D341Med (cell line): ENCODE results near the gene SPECC1L.
A peak's percentile ranks its signal among the peaks of the same experiment; 100 is the strongest.
"Not testable (repeated sequence)": the region's sequence is repeated elsewhere in the genome, so short reads cannot be mapped to it uniquely, and the experiment has no call there.

Experiments
- DNase-seq: peaks from one replicate; pipeline ENCODE4 v3.0.0; 2012; ENCODE audit warnings: low spot score

Gene SPECC1L

DNA sequence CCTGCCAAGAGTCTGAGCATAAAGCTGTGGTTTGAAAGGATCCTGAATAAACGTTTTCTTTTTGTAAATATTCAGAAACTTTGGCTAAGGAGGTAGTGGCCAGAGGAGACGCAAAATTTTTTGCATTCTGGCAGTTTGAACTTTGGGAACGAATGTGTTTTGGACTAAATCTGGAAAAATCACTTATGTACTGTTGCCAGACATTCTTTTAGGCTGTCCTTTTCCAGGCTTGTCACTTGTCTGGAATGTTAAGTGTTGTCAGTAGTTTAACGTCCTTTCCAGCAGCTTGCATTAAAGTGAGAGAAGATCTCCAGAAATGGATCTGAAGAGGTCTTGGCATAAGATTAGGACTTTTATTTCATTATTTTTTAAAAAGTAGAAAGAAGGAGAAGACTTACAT is 18.5 kb downstream of the SPECC1L start:
- DNase-seq, result no peak

DNA sequence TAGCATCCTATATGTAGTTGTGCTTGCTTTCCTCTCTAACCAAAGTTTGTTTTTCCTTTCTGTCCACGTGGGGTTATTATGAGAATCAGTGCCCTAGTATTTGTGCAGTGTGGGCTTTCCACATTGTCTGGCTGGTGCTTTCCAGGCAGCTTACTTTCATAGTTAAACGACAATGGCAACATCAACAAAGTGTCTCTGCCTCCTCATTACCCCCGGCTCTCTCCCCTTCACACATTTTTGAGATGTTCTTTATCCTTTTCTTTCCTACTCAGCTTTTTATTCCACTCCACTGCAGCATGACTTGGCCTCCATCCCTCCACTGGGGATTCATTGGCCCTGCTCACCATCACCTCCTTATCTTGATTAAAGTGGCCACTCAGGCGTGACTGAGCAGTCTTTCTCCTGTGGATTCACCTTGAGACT is 19.1 kb downstream of the SPECC1L start:
- DNase-seq, result peak; percentile 52

DNA sequence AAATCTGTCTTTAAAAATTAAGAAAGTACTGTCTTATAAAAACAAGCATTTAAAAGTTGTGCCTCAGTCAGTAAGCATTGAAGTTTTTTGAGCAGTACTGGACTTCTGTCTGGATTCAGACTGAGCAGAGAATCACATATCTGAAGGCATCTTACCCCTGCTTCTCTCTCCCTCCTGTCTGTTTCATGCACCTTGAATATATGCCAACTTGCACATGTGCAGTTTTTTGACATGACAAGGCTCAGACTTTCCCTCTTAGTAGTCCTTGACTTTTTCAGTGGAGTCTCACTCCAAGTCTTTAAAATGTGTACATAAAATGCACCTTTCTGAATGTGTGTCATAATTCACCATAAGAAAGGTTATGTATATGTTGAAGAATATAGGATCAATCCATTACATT is 19.8 kb downstream of the SPECC1L start:
- no peak for DNase-seq

DNA sequence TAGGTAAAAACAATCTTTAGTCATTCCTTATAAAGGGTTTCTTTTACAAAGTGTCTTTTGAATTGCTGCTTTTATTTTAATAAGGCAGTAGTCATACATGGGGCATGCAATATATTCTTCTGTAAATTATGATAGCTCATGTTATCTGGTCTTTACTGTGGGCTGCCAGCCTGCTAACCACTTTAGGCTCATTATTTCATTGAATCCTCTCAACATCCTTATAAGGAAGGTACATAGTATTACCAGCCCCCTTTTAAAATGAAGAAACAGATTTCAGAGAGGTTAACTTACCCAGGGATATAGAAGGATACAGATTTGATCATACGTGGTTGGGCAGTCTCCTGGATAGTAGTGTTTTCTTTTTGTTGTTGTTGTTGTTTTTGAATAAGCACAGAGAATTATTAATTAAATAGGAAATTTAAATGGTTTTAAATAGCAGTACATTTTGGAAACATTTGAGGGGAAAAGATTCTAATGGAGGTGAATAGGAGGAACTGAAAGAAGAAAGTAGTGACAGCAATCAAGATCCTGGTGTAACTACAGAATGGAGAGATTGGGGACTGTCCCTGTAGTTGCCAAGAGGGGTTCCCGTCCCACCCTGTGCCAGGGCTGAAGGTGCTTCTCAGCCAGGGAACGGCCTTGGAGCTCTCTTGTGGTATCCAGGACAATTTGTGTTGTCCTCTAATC is 21.0 kb downstream of the SPECC1L start:
- DNase-seq, result no peak

DNA sequence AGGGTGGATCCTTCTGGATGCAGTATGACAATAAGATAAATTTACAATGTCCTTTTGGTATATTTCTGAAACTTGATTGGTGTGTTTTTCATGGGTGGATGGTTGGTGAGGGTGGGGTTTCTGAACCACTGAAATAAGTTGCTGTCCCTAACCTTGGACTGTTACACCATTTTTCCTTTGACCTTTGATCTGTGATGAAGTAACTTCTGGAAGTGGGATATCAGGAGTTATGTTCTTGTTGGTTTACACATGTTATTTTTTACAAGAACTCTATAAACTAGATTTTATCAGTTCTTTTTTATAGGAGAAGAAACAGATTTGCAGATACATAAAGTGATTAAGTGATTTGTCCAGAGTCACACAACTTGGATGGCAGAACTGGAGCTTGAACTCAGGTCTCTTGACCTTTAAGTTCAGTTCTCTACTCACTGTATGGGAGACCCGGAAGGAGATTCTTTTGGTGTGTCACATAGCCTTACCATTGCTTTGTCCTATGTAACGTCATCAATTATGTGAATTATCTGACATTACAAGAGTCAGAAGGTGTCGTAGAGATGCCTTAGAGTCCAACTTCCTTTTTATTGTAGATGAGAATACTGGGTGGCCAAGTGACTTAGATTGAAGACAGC is 21.7 kb downstream of the SPECC1L start:
- not testable (repeated sequence) for DNase-seq

DNA sequence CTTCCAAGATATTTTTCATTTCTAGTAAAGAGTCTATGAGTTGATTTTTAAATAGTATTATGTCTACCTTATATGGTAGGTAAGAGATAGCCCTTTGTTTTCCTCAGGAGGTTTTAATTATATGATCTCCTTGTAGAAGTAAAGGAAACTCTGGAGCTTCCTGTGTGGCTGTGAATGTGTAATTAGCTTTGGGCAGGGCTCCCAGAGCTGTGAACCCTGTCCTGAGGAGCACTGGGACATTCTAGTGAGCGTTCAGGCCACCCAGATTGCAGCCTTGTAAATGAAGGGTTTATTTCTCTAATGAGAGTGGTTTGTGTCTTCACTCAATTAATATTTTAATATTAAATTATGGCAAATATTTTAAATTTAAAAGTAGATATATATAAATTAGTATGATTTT is 24.3 kb downstream of the SPECC1L start:
- DNase-seq, result not testable (repeated sequence)

DNA sequence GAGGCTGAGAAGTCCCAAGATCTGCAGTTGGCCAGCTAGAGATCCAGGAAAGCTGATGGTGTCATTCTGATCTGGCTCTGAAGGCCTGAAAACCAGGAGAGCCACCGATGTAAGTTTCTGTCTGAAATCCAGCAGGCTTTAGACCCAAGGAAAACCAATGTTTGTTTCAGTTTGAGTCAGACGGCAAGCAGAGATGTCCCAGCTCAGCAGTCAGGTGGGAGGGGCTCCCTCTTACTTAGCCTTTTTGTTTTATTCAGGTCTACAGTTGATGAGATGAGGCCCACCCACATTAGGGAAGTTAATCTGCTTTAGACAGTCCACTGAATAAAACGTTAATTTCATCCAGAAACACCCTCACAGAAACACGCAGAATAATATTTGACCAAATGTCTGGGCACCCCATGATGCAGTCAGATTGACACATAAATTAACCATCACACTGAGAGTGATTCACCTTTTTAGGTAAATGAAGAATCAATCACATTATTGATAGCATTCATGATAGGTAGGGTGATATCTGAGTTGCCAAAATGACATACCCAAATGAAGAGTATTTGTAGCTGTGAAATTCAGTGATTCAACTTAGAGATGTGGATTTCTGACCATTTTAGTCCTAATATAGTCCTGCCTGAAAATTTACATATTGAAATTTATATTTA is 28.0 kb downstream of the SPECC1L start:
- not testable (repeated sequence) for DNase-seq

DNA sequence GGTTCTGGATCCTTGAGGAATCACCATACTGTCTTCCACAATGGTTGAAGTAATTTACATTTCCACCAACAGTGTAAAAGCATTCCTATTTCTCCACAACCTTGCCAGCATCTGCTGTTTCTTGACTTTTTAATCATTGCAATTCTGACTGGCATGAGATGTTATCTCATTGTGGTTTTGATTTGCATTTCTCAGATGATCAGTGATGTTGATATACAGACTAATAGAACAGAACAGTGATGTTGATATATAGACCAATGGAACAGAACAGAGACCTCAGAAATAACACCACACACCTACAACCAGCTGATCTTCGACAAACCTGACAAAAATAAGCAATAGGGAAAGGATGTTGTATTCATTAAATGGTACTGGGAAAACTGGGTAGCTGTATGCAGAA is 29.9 kb downstream of the SPECC1L start:
- not testable (repeated sequence) for DNase-seq

DNA sequence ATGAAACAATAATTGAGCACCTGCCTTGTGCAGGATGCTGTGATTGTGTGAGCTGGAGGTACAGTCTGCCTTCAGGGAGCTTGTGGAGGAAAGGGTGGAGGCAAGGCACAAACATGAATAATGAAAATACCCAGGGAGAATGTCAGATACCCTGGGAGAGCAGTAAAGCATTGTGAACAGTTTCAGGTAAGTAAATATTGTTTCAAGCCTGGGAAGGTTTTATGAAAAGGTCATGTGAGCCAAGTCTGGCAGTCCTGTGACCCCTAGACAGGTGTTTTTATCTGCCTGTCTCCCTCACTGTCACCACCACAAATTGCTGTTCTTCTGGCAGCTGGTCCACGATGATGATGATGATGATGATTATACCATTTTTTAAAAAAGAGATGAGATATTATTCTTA is 32.0 kb downstream of the SPECC1L start:
- DNase-seq, result no peak

DNA sequence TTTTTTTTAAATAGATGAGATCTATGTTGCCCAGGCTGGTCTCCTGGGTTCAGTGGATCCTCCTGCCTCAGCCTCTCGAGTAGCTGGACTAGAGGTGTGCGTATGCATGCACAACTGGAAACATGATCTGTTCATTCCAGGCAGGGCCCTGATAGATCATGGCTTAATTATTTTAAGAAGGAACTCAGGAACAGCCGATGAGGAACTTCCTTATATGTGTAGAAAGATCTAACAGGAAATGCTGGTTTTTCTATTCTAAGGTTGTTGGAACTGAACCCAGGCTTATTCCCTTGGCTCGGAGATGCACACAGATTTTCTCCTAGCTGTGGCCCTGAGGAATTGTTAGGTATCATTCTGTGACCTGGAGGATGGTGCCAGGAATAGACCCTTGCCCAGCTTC is 32.4 kb downstream of the SPECC1L start:
- no peak for DNase-seq

DNA sequence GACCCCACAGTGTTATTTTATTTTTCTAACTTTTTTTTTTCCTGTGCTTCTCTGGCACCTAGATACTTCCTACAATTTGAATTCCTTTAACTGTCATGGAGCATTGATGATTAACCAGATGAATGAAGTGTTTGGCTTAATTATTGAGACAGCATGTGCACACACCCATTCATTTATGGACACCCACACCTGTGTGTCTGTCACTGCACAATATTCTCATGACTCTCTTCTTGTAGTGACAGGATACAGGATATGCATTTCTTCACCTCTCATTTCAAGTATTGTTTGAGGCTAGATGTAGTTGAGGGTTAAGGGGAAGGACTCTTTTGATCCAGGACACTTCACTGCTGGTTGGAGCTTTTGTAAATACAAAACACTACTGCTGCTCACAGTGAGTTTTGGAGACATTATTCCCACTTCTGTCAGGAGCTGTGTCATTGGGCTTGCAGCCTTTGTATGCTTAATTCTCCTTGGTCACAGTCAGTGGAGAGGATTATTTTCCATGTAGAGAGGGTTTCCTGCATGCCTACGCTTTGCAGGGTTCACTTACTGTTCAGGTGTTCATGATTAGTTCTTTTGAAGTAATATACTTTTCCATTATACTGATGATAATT is 33.5 kb downstream of the SPECC1L start:
- no peak for DNase-seq

DNA sequence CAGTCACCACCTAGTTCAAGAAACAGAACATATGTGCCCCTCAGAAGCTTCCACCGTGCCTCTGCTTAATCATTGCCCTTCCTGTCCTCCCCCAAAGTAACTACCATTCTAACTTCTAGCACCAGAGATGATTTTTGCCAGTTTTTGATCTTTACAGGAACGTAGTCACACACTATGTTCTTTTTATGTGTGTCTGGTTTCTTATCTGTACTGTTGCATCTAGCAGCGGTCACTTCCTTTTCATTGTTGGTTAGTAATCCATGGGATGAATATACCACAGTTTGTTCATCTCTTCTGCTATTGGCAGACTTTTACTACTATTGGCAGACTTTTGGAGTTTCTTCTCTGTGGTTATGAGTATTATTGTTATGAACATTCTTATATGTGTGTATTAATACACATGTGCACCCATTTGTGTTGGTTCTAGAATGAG is 34.6 kb downstream of the SPECC1L start:
- no peak for DNase-seq

DNA sequence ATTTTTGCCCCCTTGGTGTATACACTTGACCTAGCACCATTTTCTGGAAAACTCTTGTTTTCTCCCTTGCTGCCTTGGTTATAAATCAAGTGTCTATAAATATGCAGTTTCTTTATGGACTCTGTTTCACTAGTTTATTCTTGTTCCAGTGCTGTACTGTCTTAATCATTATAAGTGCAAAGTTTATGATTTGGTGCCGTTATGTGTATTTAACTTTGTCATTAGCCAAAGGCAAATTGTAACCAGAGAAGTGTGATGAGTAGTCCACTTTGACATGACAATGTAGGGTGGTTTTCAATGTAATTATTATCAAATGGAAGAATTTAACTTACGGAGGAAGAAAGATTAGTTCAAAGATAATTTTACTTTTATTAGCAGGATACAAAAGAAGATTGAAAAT is 40.3 kb downstream of the SPECC1L start:
- no peak for DNase-seq

DNA sequence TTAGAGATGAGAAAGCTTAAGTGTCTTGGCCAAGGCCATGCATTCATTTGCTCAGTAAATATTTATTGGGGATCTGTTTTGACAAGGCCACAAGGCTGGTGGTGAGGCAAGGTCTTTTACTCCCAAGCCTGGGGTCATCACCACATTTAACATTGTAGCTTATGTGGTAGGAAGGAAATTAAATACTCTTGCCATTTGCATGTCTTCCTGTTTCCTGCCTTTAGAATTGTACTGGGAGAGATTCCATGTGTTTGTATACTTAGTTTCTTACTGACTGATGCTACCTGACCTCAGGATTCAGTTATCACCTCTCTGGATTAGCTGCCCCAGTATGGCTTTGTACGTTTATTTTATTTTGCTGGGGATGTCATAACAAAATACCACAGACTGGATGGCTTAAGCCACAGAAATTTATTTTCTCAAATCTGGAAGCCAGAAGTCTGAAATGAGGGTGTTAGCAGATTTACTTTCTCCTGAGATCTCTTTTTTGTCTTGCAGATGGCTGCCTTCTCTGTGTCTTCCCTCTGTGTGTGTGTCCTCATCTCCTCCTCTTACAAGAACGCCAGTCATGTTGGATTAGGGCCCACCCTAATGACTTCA is 44.8 kb downstream of the SPECC1L start:
- no peak for DNase-seq

DNA sequence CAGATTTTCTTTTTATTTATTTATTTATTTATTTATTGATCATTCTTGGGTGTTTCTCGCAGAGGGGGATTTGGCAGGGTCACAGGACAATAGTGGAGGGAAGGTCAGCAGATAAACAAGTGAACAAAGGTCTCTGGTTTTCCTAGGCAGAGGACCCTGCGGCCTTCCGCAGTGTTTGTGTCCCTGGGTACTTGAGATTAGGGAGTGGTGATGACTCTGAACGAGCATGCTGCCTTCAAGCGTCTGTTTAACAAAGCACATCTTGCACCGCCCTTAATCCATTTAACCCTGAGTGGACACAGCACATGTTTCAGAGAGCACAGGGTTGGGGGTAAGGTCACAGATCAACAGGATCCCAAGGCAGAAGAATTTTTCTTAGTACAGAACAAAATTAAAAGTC is 45.6 kb downstream of the SPECC1L start:
- not testable (repeated sequence) for DNase-seq

DNA sequence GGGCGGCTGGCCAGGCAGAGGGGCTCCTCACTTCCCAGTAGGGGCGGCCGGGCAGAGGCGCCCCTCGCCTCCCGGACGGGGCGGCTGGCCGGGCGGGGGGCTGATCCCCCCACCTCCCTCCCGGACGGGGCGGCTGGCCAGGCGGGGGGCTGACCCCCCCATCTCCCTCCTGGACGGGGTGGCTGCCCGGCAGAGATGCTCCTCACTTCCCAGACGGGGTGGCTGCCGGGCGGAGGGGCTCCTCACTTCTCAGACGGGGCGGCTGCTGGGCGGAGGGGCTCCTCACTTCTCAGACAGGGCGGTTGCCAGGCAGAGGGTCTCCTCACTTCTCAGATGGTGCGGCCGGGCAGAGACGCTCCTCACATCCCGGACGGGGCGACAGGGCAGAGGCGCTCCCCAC is 46.9 kb downstream of the SPECC1L start:
- not testable (repeated sequence) for DNase-seq

DNA sequence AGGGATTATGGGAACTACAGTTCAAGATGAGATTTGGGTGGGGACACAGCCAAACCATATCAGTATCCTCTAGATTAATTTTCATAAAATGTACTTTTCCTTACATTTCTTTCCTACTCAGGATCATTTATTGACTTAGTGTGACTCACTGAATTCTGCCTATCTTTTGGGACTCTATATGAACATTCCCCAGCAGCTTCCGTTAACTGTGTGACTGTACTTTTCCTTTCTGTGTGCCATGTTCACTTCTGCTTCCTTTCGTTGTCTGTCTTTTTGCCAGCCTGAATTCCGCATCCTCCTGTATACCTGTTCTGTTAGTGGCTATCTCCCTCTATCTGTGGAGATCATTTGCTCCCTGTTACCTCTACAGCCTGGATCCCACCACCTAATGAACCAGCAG is 48.8 kb downstream of the SPECC1L start:
- DNase-seq, result no peak

DNA sequence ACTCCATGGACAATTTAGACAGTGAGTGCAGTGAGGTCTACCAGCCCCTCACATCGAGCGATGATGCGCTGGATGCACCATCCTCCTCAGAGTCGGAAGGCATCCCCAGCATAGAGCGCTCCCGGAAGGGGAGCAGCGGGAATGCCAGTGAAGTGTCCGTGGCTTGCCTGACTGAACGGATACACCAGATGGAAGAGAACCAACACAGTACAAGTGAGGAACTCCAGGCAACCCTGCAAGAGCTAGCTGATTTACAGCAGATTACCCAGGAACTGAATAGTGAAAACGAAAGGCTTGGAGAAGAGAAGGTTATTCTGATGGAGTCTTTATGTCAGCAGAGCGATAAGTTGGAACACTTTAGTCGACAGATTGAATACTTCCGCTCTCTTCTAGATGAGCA is 51.4 kb downstream of the SPECC1L start:
- DNase-seq, result no peak

DNA sequence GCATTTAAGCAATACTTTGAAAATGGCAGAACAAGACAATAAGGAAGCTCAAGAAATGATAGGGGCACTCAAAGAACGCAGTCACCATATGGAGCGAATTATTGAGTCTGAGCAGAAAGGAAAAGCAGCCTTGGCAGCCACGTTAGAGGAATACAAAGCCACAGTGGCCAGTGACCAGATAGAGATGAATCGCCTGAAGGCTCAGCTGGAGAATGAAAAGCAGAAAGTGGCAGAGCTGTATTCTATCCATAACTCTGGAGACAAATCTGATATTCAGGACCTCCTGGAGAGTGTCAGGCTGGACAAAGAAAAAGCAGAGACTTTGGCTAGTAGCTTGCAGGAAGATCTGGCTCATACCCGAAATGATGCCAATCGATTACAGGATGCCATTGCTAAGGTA is 51.9 kb downstream of the SPECC1L start:
- no peak for DNase-seq

DNA sequence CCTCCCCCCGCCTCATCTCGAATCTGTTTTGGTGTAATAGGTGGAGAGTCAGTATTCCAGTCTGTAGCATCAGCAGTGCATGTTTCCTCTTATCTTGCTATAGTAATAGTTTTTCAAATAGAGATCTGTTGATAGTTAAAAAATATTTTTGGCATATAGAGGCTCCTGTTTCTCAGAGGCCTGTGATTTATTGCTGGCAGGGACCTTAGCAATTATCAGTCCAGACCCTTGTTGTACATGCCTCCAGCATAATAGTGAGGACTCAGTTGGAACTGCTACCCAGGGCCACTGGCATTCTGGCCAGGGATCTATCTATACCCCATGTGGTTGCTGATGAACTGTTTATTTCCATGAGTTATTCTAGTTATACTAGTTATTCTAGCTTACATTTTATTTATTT is 52.6 kb downstream of the SPECC1L start:
- no peak for DNase-seq

DNA sequence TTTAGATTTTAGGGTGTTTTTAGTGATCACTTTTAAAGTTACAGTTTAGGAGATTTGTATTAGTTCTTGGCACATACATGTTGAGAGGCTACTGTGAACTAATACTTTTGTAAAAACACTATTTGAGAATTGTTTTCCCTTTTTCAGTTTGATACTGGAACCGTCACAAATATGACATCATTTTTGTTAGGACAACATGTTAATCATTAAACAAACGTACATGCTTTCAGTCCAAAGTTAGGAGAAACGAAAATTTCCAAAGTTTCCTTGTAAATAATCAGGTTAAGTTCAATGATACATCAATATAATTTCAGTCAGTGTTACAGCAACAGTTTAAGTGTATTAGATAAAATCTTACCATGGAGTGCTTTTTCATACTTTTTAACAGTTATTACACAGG is 53.1 kb downstream of the SPECC1L start:
- DNase-seq, result no peak

DNA sequence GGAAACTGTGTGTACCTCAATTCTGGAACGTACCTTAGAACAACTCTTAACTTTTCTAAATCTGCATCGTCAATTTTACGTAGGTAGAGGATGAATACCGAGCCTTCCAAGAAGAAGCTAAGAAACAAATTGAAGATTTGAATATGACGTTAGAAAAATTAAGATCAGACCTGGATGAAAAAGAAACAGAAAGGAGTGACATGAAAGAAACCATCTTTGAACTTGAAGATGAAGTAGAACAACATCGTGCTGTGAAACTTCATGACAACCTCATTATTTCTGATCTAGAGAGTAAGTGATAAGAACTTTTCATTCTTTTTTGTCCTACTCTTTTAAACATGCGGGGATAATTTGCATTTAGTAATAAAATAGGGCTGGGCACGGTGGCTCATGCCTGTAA is 53.5 kb downstream of the SPECC1L start:
- DNase-seq, result no peak
